H1 (cell line): Measurements from ENCODE around the gene ZNF777. TPM values are rescaled to one million over a fixed set of nuclear protein-coding genes. Genes with fewer than 3 reads are reported as not detected.

ENCODE experiments used
- BACH1 ChIP-seq: IDR thresholded peaks from 2 replicates; pipeline ENCODE4 v1.6.1; 2012; ENCODE audit warnings: low read length, improper control_type of control experiment
- BCL11A ChIP-seq, 2 experiments: IDR thresholded peaks; one replicate each; pipeline ENCODE4 v1.6.1; 2011; ENCODE audit warnings: low read depth in 2 of 2, low read length in 2 of 2, mild to moderate bottlenecking in 2 of 2
- CBX5 ChIP-seq: fragments of 300-800, 300-1000 bp; sonication (generic); IDR thresholded peaks from 2 replicates; pipeline ENCODE4 v1.7.1; 2016; ENCODE audit warnings: antibody characterized with exemption, low read length, low read depth
- CHD7 ChIP-seq: fragments of 300-600 bp; sonication (generic); IDR thresholded peaks from 2 replicates; pipeline ENCODE4 v1.7.1; 2012; ENCODE audit warnings: low read length, moderate library complexity, mild to moderate bottlenecking, inconsistent platforms; ENCODE audit not compliant: insufficient replicate concordance
- EZH2 ChIP-seq: fragments of 200-600 bp; sonication (generic); IDR thresholded peaks from 2 replicates; pipeline ENCODE4 v1.7.1; 2012; ENCODE audit warnings: low read depth, mild to moderate bottlenecking, moderate library complexity, low read length, inconsistent platforms; ENCODE audit not compliant: severe bottlenecking
- JUN ChIP-seq: IDR thresholded peaks from 2 replicates; pipeline ENCODE4 v1.6.1; 2011; ENCODE audit warnings: low read depth, mild to moderate bottlenecking, improper control_type of control experiment, low read length
- KDM4A ChIP-seq: IDR thresholded peaks from one replicate; pipeline ENCODE4 v1.7.1; 2012; ENCODE audit warnings: low read depth, mild to moderate bottlenecking, moderate library complexity, low read length, inconsistent platforms; ENCODE audit not compliant: severe bottlenecking
- KDM5A ChIP-seq: fragments of 200-600 bp; IDR thresholded peaks from 2 replicates; pipeline ENCODE4 v1.7.1; 2012; ENCODE audit warnings: mild to moderate bottlenecking, low read length, inconsistent platforms, mixed read lengths
- POLR2A ChIP-seq, 2 experiments: IDR thresholded peaks; 1 replicate in 1 of 2; 2 replicates in 1 of 2; pipeline ENCODE4 v1.6.1; 2011; ENCODE audit warnings: low read depth in 2 of 2, low read length in 2 of 2, mild to moderate bottlenecking in 2 of 2; ENCODE audit errors: control extremely low read depth in 1 of 2
- SP2 ChIP-seq: IDR thresholded peaks from 2 replicates; pipeline ENCODE4 v1.6.1; 2012; ENCODE audit warnings: mild to moderate bottlenecking, low read length, inconsistent platforms
- TAF1 ChIP-seq: IDR thresholded peaks from 2 replicates; pipeline ENCODE4 v1.6.1; 2011; ENCODE audit warnings: mild to moderate bottlenecking, low read depth, low read length
- YY1 ChIP-seq: IDR thresholded peaks from 2 replicates; pipeline ENCODE4 v1.6.1; 2011; ENCODE audit warnings: low read depth, mild to moderate bottlenecking, low read length
- ZNF274 ChIP-seq: IDR thresholded peaks from 2 replicates; pipeline ENCODE4 v1.7.0; 2012; ENCODE audit warnings: low read length, borderline replicate concordance; ENCODE audit errors: extremely low read depth
- polyA plus RNA-seq, 7 experiments: library from polyadenylated mRNA; depleted of rRNA in 3 of 7; stranded (reverse) in 5 of 7; unstranded in 2 of 7; fragments of >200 nt in 5 of 7; fragments of 200-250 nt in 2 of 7; gene quantifications; 1 replicate in 5 of 7; 2 replicates in 1 of 7; 4 replicates in 1 of 7; pipeline versions ENCODE4 v1.2.1 to v1.2.3, GENCODE V29; 2011 to 2013; ENCODE audit warnings: missing spikeins in 2 of 7, mixed read lengths in 2 of 7
- total RNA-seq: library from RNA; stranded (reverse); fragmentation: NEBNext Ultra II Directional; extraction: Animal tissue kit (Norgen Biotek cat#: 25700); gene quantifications from 2 replicates; pipeline ENCODE4 v1.2.1, GENCODE V29; 2021

ZNF777 gene
- total and polyA plus RNA-seq, 2 of the 8 experiments (the other 6 are each of a cell fraction or from before 2014, with no cell fraction given), result 8.0 to 10.1 TPM

- TF ChIP-seq CHD7 (no peak), JUN (no peak), BACH1 (no peak), CBX5 (no peak), YY1 (no peak), KDM5A (no peak), KDM4A (no peak), ZNF274 (no peak), EZH2 (no peak), SP2 (no peak), BCL11A (IDR thresholded peaks at IDR 0.05; ENCODE audit: low read depth in 2 of 2, low read length in 2 of 2) (no peak), TAF1 (no peak), POLR2A (IDR thresholded peaks at IDR 0.05; ENCODE audit: control extremely low read depth in 1 of 2, low read depth in 2 of 2, low read length in 2 of 2) (no peak)
Measured at GRCh38 chr7:149454750-149455149, 6.1 kb downstream of the ZNF777 start (continued).
